HFFc6 (cell line): Measurements from ENCODE around the gene CCDC148. TPM values are rescaled to one million over a fixed set of nuclear protein-coding genes. Genes with fewer than 3 reads are reported as not detected.
A peak's percentile ranks its signal among the peaks of the same experiment; 100 is the strongest.

Experiments used
- DNase-seq: peaks from one replicate; pipeline ENCODE4 v3.0.0-alpha.2; 2018
- H3K27ac Mint-ChIP-seq: 2 replicates; pipeline ENCODE4 v1.8.0; 2020; ENCODE audit warnings: mild to moderate bottlenecking, mixed read lengths
- H3K27me3 Mint-ChIP-seq: 2 replicates; pipeline ENCODE4 v1.8.0; 2021; ENCODE audit warnings: mild to moderate bottlenecking, moderate library complexity, mixed read lengths; ENCODE audit not compliant: insufficient read depth
- H3K36me3 Mint-ChIP-seq: 2 replicates; pipeline ENCODE4 v1.8.0; 2021; ENCODE audit warnings: low read depth, mixed read lengths
- H3K4me1 Mint-ChIP-seq: 2 replicates; pipeline ENCODE4 v1.8.0; 2020; ENCODE audit warnings: low read depth, mixed read lengths
- H3K4me3 Mint-ChIP-seq: 2 replicates; pipeline ENCODE4 v1.8.0; 2020; ENCODE audit warnings: mild to moderate bottlenecking, moderate library complexity, mixed read lengths
- H3K9me3 Mint-ChIP-seq: 2 replicates; pipeline ENCODE4 v1.8.0; 2020; ENCODE audit warnings: mild to moderate bottlenecking, mixed read lengths
- CTCF ChIP-seq: fragments of 200-600 bp; sonication (generic); IDR thresholded peaks from 2 replicates; pipeline ENCODE4 v1.5.0; 2021; ENCODE audit warnings: antibody characterized with exemption, mild to moderate bottlenecking
- long read RNA-seq: library from polyadenylated mRNA; unstranded; transcript quantifications from one replicate; pipeline ENCODE4 v2.0.0, GENCODE V29; 2019
- total RNA-seq, 6 experiments: library from RNA; stranded (reverse); fragmentation: NEBNext Ultra II Directional; extraction: Animal tissue kit (Norgen Biotek cat#: 25700); gene quantifications; 2 replicates in 1 of 6; 3 replicates in 5 of 6; pipeline ENCODE4 v1.2.3, GENCODE V29; 2021

Gene CCDC148
- total RNA-seq = 1 to 10 TPM in 2 of 6 experiments, under 1 TPM in 4; 0.66 to 1.3 (median 0.84) TPM
- long read RNA-seq = 0 reads

- TF ChIP-seq CTCF = no peak; the same call in 1 of the 2 replicates
- H3K27ac Mint-ChIP-seq = peak within 1 kb of the TSS; percentile 91
- peaks cover 37% of the 10 kb centered on the region for H3K4me1 Mint-ChIP-seq
- peak within 1 kb of the TSS; percentile 97 for H3K4me3 Mint-ChIP-seq
- no peaks in the 10 kb centered on the region for H3K9me3 Mint-ChIP-seq
- no peaks in the 10 kb centered on the region for H3K36me3 Mint-ChIP-seq
- peak; percentile 88 for DNase-seq
- no peaks in the 10 kb centered on the region for H3K27me3 Mint-ChIP-seq
These were observed at the start of gene CCDC148, which contains the start of gene PKP4 for GRCh38 chr2:158456309-158457066. TSS of gene CCDC148 (minus strand) at chr2:158456753. CDS start at chr2:158456439, 314 bp downstream. TSS of gene PKP4 (plus strand) at chr2:158456952. CDS start at chr2:158533185, 76,233 bp downstream.

- Mint-ChIP-seq H3K27ac (peak overlapping the region; percentile 2; the same call in 1 of the 2 replicates), H3K36me3 (peaks cover 18% of the 10 kb centered on the region), H3K9me3 (no peaks in the 10 kb centered on the region), H3K27me3 (no peaks in the 10 kb centered on the region), H3K4me3 (no peak overlapping the region), H3K4me1 (peaks cover 93% of the 10 kb centered on the region)
- TF ChIP-seq CTCF = no peak
- no peak for DNase-seq
These were observed 48.9 kb upstream of the CCDC148 start for GRCh38 chr2:158505448-158505934.

GRCh38 chr2:158504088-158504487, 47.5 kb upstream of the CCDC148 start:
- H3K4me1 Mint-ChIP-seq = peaks cover 93% of the 10 kb centered on the region
- peaks cover 18% of the 10 kb centered on the region for H3K36me3 Mint-ChIP-seq
- DNase-seq = no peak
- no peak for TF ChIP-seq CTCF
- no peak overlapping the region for H3K27ac Mint-ChIP-seq
- H3K4me3 Mint-ChIP-seq = no peak overlapping the region
- H3K27me3 Mint-ChIP-seq = no peaks in the 10 kb centered on the region
- H3K9me3 Mint-ChIP-seq = no peaks in the 10 kb centered on the region

- peaks cover 18% of the 10 kb centered on the region for H3K36me3 Mint-ChIP-seq
- peak overlapping the region; percentile 80 for H3K27ac Mint-ChIP-seq
- H3K4me1 Mint-ChIP-seq = peaks cover 100% of the 10 kb centered on the region
- no peak for TF ChIP-seq CTCF
- no peaks in the 10 kb centered on the region for H3K27me3 Mint-ChIP-seq
- H3K4me3 Mint-ChIP-seq = peak overlapping the region; percentile 56; the same call in 1 of the 2 replicates
- H3K9me3 Mint-ChIP-seq = no peaks in the 10 kb centered on the region
- DNase-seq = peak; percentile 77
These were observed 46.4 kb upstream of the CCDC148 start for GRCh38 chr2:158502974-158503373.

GRCh38 chr2:158501301-158501700, 44.7 kb upstream of the CCDC148 start:
- Mint-ChIP-seq H3K4me1 (peaks cover 100% of the 10 kb centered on the region), H3K27me3 (no peaks in the 10 kb centered on the region), H3K9me3 (no peaks in the 10 kb centered on the region), H3K36me3 (0 out of 2 replicates have a peak, but pooled peaks cover 5% of the 10 kb centered on the region), H3K4me3 (no peak overlapping the region), H3K27ac (peak overlapping the region; percentile 80)
- DNase-seq = no peak
- TF ChIP-seq CTCF = no peak
